ENCODE measurements around the gene TBC1D10A.

Gene TBC1D10A

DNA sequence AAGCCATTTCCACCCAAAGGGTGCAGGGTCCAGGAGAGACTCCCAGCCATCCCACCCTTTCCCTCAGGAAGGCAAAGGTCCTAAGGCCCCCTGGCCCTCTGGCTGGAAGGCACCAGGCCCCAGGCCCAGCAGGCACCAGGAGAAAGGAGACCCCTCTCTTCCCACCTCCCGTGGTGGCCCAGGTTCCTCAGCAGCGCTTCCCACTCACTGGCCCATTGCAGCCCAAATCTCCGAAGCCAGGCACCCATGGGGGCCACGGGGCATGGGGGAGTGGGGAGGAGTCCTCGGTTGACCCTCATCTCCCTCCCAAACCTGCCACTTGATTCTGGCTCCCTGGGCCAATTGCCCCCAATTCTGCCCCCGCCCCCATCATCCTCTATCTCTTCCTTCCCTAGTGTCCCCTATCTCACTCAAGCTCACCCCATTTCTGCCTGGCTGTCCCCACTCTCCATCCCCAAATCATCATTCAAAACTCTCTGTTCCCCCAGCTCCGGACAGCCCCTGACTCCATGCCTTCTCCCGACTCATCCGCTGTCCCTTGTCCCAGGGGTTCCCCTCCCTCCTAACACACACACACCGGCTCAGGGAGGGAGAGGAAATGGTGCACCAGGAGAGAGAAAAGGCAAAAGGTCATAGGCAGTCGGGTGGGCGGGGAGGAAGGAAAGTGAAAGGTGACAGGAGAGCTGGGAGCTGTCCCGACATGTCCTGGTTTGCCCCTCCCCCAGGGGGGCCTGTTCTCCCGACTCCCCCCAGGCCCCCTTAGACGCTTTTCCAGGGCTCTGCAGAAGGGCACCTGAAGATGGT, 81.4 kb downstream of the TBC1D10A start:
- POLR2A ChIA-PET, result interaction anchor here (0.6 kb wide), 1 partner anchor 424 kb away, joined by 3 read pairs; no protein-coding TSS in a partner anchor
- no peak for DNase-seq (ENCODE audit: extremely low spot score)
- CTCF ChIA-PET, result interaction anchor here (0.6 to 1.2 kb wide), 3 partner anchors 11 to 19 kb away, joined by 3 to 4 read pairs (median 3); no protein-coding TSS in a partner anchor
- TF ChIP-seq, protein P1, sequence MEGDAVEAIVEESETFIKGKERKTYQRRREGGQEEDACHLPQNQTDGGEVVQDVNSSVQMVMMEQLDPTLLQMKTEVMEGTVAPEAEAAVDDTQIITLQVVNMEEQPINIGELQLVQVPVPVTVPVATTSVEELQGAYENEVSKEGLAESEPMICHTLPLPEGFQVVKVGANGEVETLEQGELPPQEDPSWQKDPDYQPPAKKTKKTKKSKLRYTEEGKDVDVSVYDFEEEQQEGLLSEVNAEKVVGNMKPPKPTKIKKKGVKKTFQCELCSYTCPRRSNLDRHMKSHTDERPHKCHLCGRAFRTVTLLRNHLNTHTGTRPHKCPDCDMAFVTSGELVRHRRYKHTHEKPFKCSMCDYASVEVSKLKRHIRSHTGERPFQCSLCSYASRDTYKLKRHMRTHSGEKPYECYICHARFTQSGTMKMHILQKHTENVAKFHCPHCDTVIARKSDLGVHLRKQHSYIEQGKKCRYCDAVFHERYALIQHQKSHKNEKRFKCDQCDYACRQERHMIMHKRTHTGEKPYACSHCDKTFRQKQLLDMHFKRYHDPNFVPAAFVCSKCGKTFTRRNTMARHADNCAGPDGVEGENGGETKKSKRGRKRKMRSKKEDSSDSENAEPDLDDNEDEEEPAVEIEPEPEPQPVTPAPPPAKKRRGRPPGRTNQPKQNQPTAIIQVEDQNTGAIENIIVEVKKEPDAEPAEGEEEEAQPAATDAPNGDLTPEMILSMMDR (IDR thresholded peaks at IDR 0.05; ENCODE audit: control extremely low read depth, extremely low read depth, low read depth, missing control alignments), result no peak

DNA sequence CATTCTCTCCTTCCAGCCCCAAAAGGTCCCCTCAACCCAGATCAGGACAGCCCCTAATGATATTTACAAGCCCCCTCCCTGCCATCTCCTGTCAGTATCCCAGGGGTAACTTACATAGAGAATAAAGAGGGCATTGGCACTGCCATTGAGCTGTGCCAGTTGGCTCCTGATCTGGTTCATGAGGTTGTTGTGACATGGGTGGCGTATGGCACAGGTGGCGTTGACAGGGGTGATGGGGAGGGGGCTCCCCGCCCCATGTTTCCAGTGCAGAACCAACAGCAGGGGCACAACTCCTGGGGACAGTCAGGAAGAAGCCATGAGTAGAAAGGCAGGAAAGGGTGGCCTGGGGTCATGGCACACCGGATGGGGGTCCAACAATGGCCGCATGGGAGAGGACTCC, 82.1 kb downstream of the TBC1D10A start:
- TF ChIP-seq, protein P1 (IDR thresholded peaks at IDR 0.05; ENCODE audit: control extremely low read depth, extremely low read depth, low read depth, missing control alignments), result no peak
- no peak for DNase-seq (ENCODE audit: extremely low spot score)
- CTCF ChIA-PET, result interaction anchor here (0.6 to 1.5 kb wide), 2 partner anchors 11 to 125 kb away, joined by 3 read pairs; no protein-coding TSS in a partner anchor
- POLR2A ChIA-PET, result no interaction called here

DNA sequence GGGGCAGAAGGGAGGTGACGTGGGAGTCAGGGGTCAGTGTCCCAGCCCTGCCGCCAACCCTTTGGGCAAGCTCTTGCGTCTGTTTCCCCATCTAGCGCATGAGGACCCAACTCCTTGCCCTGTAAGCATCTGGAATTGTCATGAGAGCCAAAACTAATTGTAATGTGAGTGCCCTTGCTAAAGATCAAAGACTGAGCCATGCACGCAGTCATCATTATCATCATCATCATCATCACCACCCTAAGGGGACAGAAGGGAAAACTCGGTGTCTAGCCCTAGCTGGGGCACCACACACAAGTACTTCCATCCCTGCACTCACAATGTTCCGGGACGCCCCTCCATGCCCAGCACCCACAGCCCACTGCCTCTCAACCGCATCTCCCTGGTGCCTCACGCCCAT, 82.7 kb downstream of the TBC1D10A start:
- TF ChIP-seq, protein P1 (IDR thresholded peaks at IDR 0.05; ENCODE audit: control extremely low read depth, extremely low read depth, low read depth, missing control alignments), result no peak
- ChIA-PET CTCF (interaction anchor here (0.8 to 2.1 kb wide), 5 partner anchors 12 to 125 kb away, joined by 3 to 5 read pairs (median 4); no protein-coding TSS in a partner anchor), POLR2A (no interaction called here)
- no peak for DNase-seq (ENCODE audit: extremely low spot score)

DNA sequence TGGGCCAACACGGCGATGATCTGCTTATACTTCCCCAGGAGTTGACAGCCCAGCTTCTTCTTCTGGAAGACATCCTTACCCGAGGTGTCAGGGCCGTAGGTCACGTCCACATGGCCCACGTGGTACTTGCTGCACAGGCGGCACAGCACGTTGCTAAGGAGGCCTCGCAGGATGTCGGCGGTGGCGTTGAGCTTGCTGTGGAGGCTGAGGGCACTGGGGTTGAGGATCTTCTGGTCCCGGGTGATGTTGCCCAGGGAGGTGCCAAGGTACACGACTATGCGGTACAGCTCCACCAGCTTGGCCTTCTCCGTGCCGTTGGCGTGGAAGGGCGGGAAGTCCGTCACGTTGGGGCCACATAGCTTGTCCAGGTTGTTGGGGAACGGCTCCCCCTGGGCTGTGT, 83.1 kb downstream of the TBC1D10A start:
- TF ChIP-seq, protein P1 (IDR thresholded peaks at IDR 0.05; ENCODE audit: control extremely low read depth, extremely low read depth, low read depth, missing control alignments), result no peak
- no peak for DNase-seq (ENCODE audit: extremely low spot score)
- CTCF ChIA-PET, result interaction anchor here (0.8 to 2.1 kb wide), 6 partner anchors 12 to 136 kb away, joined by 3 to 5 read pairs (median 4); no protein-coding TSS in a partner anchor
- POLR2A ChIA-PET, result no interaction called here

Measured in GM10248 (cell line).